K562 (cell line): ENCODE data around the gene SFPQ. TPM values are rescaled to one million over a fixed set of nuclear protein-coding genes. Genes with fewer than 3 reads are reported as not detected.

Source experiments
- ATAC-seq: fragments of 200-7000 bp; cut with Tn5 transposase; 3 replicates; pipeline ENCODE4 v1.9.1; 2020; ENCODE audit warnings: moderate library complexity
- BruUV-seq: library from RNA; stranded (reverse); fragments of 400-500 nt; replicated peaks from 2 replicates; lab custom pipeline; 2021; lab: Mats Ljungman, UMichigan
- CTCF ChIA-PET: fragments of 300-600 bp; formaldehyde crosslinking; extraction: SDS; loops from one replicate; lab custom pipeline; 2021; ENCODE audit warnings: low intra/inter-chr PET ratio; lab: Yijun Ruan, JAX
- POLR2A ChIA-PET: fragments of 300-600, 350-650 bp; sonication (Branson Sonifier 250); formaldehyde crosslinking; extraction: SDS; loops from one replicate; lab custom pipeline; 2021; ENCODE audit warnings: antibody characterized with exemption, inconsistent platforms; lab: Yijun Ruan, JAX
- DNase-seq, 4 experiments: peaks; one replicate each; pipeline versions ENCODE4 v3.0.0 to v3.0.0-alpha.2; 2011 to 2018; ENCODE audit warnings: low spot score in 3 of 4, mixed read lengths in 3 of 4; ENCODE audit errors: extremely low read depth in 1 of 4
- FAIRE-seq: peaks from 2 replicates; lab custom pipeline; 2011; peaks lifted over from hg19 to GRCh38; lab: Jason Lieb, UNC
- H2AFZ ChIP-seq: 2 replicates; pipeline ENCODE4 v1.6.0; 2011; ENCODE audit warnings: low read depth, low read length, control low read depth, inconsistent platforms
- H3K27ac ChIP-seq: fragments of 200-600 bp; 3 replicates; pipeline ENCODE4 v1.8.0; 2011; ENCODE audit warnings: low read depth, mild to moderate bottlenecking, control low read depth, inconsistent platforms, low read length, moderate library complexity, mixed read lengths; ENCODE audit errors: extremely low read depth
- H3K27me3 ChIP-seq, 2 experiments: fragments of 300-600 bp in 1 of 2; 2 replicates in 1 of 2; 3 replicates in 1 of 2; pipeline versions ENCODE4 v1.6.0 to v1.8.0; 2011; ENCODE audit warnings: inconsistent platforms in 2 of 2, low read length in 2 of 2, mild to moderate bottlenecking in 1 of 2, mixed read lengths in 1 of 2, moderate library complexity in 1 of 2; ENCODE audit not compliant: control insufficient read depth in 2 of 2, insufficient read depth in 2 of 2
- H3K36me3 ChIP-seq: fragments of 300-600 bp; 3 replicates; pipeline ENCODE4 v1.8.0; 2011; ENCODE audit warnings: mild to moderate bottlenecking, low read length, inconsistent platforms; ENCODE audit not compliant: control insufficient read depth, insufficient read depth
- H3K4me1 ChIP-seq, 2 experiments: fragments of 200-600 bp in 1 of 2; replicated peaks in 1 of 2; 2 replicates in 1 of 2; 3 replicates in 1 of 2; pipeline versions ENCODE4 v1.5.1 to v1.8.0; 2011; ENCODE audit warnings: inconsistent platforms in 2 of 2, low read length in 2 of 2, mild to moderate bottlenecking in 1 of 2, mixed read lengths in 1 of 2, moderate library complexity in 1 of 2; ENCODE audit not compliant: control insufficient read depth in 2 of 2, insufficient read depth in 2 of 2
- H3K4me2 ChIP-seq: 2 replicates; pipeline ENCODE4 v1.6.1; 2011; ENCODE audit warnings: low read length, control low read depth, inconsistent platforms, mixed read lengths; ENCODE audit not compliant: insufficient read depth
- H3K4me3 ChIP-seq: fragments of 200-600 bp; sonication (generic), shearing (Covaris generic); 2 replicates; pipeline ENCODE4 v1.5.1; 2016; ENCODE audit warnings: control low read depth, inconsistent platforms
- H3K79me2 ChIP-seq: fragments of 200-600 bp; 3 replicates; pipeline ENCODE4 v1.8.0; 2011; ENCODE audit warnings: low read length, inconsistent platforms; ENCODE audit not compliant: control insufficient read depth, insufficient read depth
- H3K9ac ChIP-seq, 2 experiments: 2 replicates each; pipeline versions ENCODE4 v1.6.0 to v1.6.1; 2011; ENCODE audit warnings: low read depth in 2 of 2, low read length in 2 of 2, control low read depth in 1 of 2, inconsistent platforms in 1 of 2, mild to moderate bottlenecking in 1 of 2, mixed read lengths in 1 of 2; ENCODE audit not compliant: insufficient read depth in 1 of 2
- H3K9me1 ChIP-seq: one replicate; pipeline ENCODE4 v1.6.0; 2011; ENCODE audit warnings: inconsistent platforms, mild to moderate bottlenecking, low read length, moderate library complexity; ENCODE audit not compliant: control insufficient read depth, insufficient read depth
- H3K9me3 ChIP-seq: replicated peaks from 2 replicates; pipeline ENCODE4 v1.5.1; 2011; ENCODE audit warnings: low read depth, low read length, inconsistent platforms; ENCODE audit not compliant: control insufficient read depth, insufficient read depth
- H4K20me1 ChIP-seq: replicated peaks from 2 replicates; pipeline ENCODE4 v1.6.1; 2011; ENCODE audit warnings: low read length, inconsistent platforms, mixed read lengths; ENCODE audit not compliant: control insufficient read depth, insufficient read depth
- CEBPG ChIP-seq, 3 experiments: fragments of 200-800 bp in 1 of 3; sonication (Bioruptor generic) in 1 of 3; sonication (generic) in 1 of 3; formaldehyde crosslinking in 1 of 3; IDR thresholded peaks in 2 of 3; conservative IDR thresholded peaks in 1 of 3; 2 replicates each; pipeline versions ENCODE4 v1.6.1 to v1.8.0; 2016 to 2022; ENCODE audit warnings: missing compliant biosample characterization in 2 of 3, missing genetic modification characterization in 2 of 3, mild to moderate bottlenecking in 1 of 3, missing genetic modification reagents in 1 of 3
- E2F4 ChIP-seq: sonication (generic); formaldehyde crosslinking; IDR thresholded peaks from 2 replicates; pipeline ENCODE4 v1.8.0; 2022; ENCODE audit warnings: mild to moderate bottlenecking, low read depth, missing genetic modification reagents
- FIP1L1 ChIP-seq: fragments of 200-400 bp; formaldehyde crosslinking; IDR thresholded peaks from 2 replicates; pipeline ENCODE4 v1.6.1; 2018; ENCODE audit warnings: mild to moderate bottlenecking, low read depth, low read length; ENCODE audit not compliant: poor library complexity, severe bottlenecking
- NUFIP1 ChIP-seq: fragments of 450-650 bp; IDR thresholded peaks from 2 replicates; pipeline ENCODE4 v1.6.1; 2018; ENCODE audit not compliant: partially characterized antibody
- SAP30 ChIP-seq: fragments of 200-600 bp; sonication (generic); IDR thresholded peaks from 2 replicates; pipeline ENCODE4 v1.6.1; 2012; ENCODE audit warnings: borderline replicate concordance, low read depth, mild to moderate bottlenecking, moderate library complexity, low read length, control low read depth, inconsistent platforms; ENCODE audit not compliant: insufficient read depth, poor library complexity, severe bottlenecking
- SNRNP70 ChIP-seq: fragments of 200-400 bp; formaldehyde crosslinking; optimal IDR thresholded peaks from 2 replicates; pipeline ENCODE3; 2017; ENCODE audit warnings: low read depth, low read length
- YBX1 ChIP-seq: fragments of 450-650 bp; IDR thresholded peaks from 2 replicates; pipeline ENCODE4 v1.7.1; 2016; ENCODE audit warnings: mild to moderate bottlenecking
- ZKSCAN1 ChIP-seq: fragments of 150-350 bp; IDR thresholded peaks from 2 replicates; pipeline ENCODE4 v1.6.1; 2016; ENCODE audit warnings: low read depth, low read length
- WGBS: fragments of 100-300 bp; shearing (Covaris generic); methylation state at CpG from one replicate; pipeline ENCODE4 v1.1.6; 2016; ENCODE audit warnings: low coverage, mixed read lengths; ENCODE audit not compliant: insufficient coverage; ENCODE audit errors: missing lambda C conversion rate; 5-methylcytosine and 5-hydroxymethylcytosine counted together
- in situ Hi-C: fragments of 300-500 bp; cut with MboI; formaldehyde crosslinking; loops from 4 replicates; pipeline ENCODE4 v1.15.0; 2018; ENCODE audit warnings: inconsistent platforms, mixed read lengths
- intact Hi-C: fragments of 100-400 bp; cut with micrococcal nuclease; formaldehyde crosslinking; loops from 2 replicates; pipeline ENCODE4 v1.14.2; 2022
- polyA plus RNA-seq, 8 experiments: library from polyadenylated mRNA; depleted of rRNA in 4 of 8; stranded (reverse) in 5 of 8; unstranded in 3 of 8; fragments of >200 nt; fragmentation: Nextera tagmentation in 2 of 8; fragmentation: Illumina TruSeq in 1 of 8; extraction: Ambion mirVana in 2 of 8; extraction: Trizol in 1 of 8; gene quantifications; 2 replicates each; pipeline versions ENCODE4 v1.2.1 to v1.2.3, GENCODE V29; 2011 to 2014; ENCODE audit warnings: inconsistent platforms in 1 of 8, missing spikeins in 1 of 8
- total RNA-seq, 7 experiments: library from RNA; depleted of rRNA in 6 of 7; stranded (reverse); fragments of >200 nt in 6 of 7; fragmentation: Illumina TruSeq in 2 of 7; extraction: Trizol in 2 of 7; gene quantifications; 2 replicates each; pipeline versions ENCODE4 v1.2.1 to v1.2.3, GENCODE V29; 2011 to 2021; ENCODE audit warnings: low replicate concordance in 1 of 7
- TF ChIP-seq, protein P1 (sequence below): fragments of 250-450 bp; sonication (Bioruptor Pico); IDR thresholded peaks from 2 replicates; pipeline ENCODE4 v1.8.0; 2022; ENCODE audit warnings: inconsistent platforms

Gene SFPQ
- total and polyA plus RNA-seq, 9 of the 15 experiments (the other 6 are each of a cell fraction or from before 2014, with no cell fraction given) = 69.7 to 562 (median 399) TPM

DNA sequence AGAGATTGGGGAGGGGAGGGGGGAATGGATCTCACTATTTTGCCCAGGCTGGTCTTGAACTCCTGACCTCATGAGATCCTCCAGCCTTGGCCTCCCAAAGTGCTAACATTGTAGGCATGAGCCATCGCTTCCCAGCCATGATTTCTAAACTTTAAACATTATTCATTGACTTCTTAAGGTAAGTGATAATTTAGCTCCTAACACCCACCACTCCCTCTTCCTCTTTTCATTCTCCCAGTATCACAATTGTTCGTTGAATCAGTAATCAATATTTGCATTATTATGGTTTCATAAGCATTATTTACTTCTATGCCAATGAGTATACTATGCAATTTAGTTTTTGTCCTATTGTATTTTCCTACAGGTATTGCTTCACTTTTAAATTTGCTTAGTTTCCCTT lies 33.6 kb upstream of the SFPQ start:
- H3K79me2 ChIP-seq = no peaks in the 10 kb centered on the region
- H4K20me1 ChIP-seq = no peaks in the 10 kb centered on the region
- H3K9me3 ChIP-seq = no peaks in the 10 kb centered on the region
- intact Hi-C loops = no loop called here
- TF ChIP-seq SAP30 = no peak
- no peak for TF ChIP-seq CEBPG (CRISPR knock-in tag; IDR thresholded peaks at IDR 0.05)
- peak; percentile 42 to 71; a peak in 3 of 4 replicates for TF ChIP-seq CEBPG (tag; conservative IDR thresholded peaks at IDR 0.05 in 1 of 2, IDR thresholded peaks at IDR 0.05 in 1 of 2)
- TF ChIP-seq YBX1 = no peak
- no peaks in the 10 kb centered on the region for H3K36me3 ChIP-seq
- no peaks in the 10 kb centered on the region for H3K27me3 ChIP-seq
- in situ Hi-C loops = no loop called here
- no peaks in the 10 kb centered on the region for H3K9me1 ChIP-seq
- peaks cover 0 to 8% of the 10 kb centered on the region in 2 experiments; a peak in 2 of 5 replicates for H3K4me1 ChIP-seq
- H2AFZ ChIP-seq = no peak overlapping the region
- no peak overlapping the region for H3K9ac ChIP-seq
- no peak overlapping the region for H3K4me2 ChIP-seq
- H3K27ac ChIP-seq = no peak overlapping the region
- ChIA-PET POLR2A (interaction anchor here (0.7 to 1.4 kb wide), 4 partner anchors 9 to 21 kb away, joined by 3 read pairs; no protein-coding TSS in a partner anchor), CTCF (no interaction called here)
- DNase-seq (no peak), ATAC-seq (no peak), FAIRE-seq (peak; percentile 46)
- WGBS = 27% methylated on average over 2 of the region's 2 CpGs
- BruUV-seq = no TSS peak
- H3K4me3 ChIP-seq = no peak overlapping the region

GRCh38 chr1:35223084-35223630 lies 30.2 kb upstream of the SFPQ start:
- 42% methylated on average over 4 of the region's 4 CpGs for WGBS
- FAIRE-seq = no peak
- CTCF ChIA-PET = no interaction called here
- TF ChIP-seq E2F4 (CRISPR knock-in tag) = no peak
- TF ChIP-seq ZKSCAN1 = no peak
- no peak for TF ChIP-seq NUFIP1
- TF ChIP-seq FIP1L1 = no peak
- TF ChIP-seq SNRNP70 = no peak
- TF ChIP-seq, protein P1, sequence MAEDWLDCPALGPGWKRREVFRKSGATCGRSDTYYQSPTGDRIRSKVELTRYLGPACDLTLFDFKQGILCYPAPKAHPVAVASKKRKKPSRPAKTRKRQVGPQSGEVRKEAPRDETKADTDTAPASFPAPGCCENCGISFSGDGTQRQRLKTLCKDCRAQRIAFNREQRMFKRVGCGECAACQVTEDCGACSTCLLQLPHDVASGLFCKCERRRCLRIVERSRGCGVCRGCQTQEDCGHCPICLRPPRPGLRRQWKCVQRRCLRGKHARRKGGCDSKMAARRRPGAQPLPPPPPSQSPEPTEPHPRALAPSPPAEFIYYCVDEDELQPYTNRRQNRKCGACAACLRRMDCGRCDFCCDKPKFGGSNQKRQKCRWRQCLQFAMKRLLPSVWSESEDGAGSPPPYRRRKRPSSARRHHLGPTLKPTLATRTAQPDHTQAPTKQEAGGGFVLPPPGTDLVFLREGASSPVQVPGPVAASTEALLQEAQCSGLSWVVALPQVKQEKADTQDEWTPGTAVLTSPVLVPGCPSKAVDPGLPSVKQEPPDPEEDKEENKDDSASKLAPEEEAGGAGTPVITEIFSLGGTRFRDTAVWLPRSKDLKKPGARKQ = no peak

More at GRCh38 chr1:35223084-35223630, 30.2 kb upstream of the SFPQ start:
- Histone ChIP-seq H3K9me3 (no peaks in the 10 kb centered on the region), H3K79me2 (no peaks in the 10 kb centered on the region), H3K36me3 (no peaks in the 10 kb centered on the region), H4K20me1 (no peaks in the 10 kb centered on the region), H3K4me2 (no peak overlapping the region), H3K4me1 (peaks cover 0 to 8% of the 10 kb centered on the region in 2 experiments; a peak in 3 of 5 replicates), H3K4me3 (no peak overlapping the region), H3K27me3 (no peaks in the 10 kb centered on the region), H3K27ac (no peak overlapping the region), H3K9ac (no peak overlapping the region), H2AFZ (no peak overlapping the region), H3K9me1 (no peaks in the 10 kb centered on the region)
- intact Hi-C loops = no loop called here
- ATAC-seq (no peak), DNase-seq (no peak)
- POLR2A ChIA-PET = interaction anchor here (0.7 to 1.3 kb wide), 5 partner anchors 9 to 45 kb away, joined by 3 to 5 read pairs (median 3); partner anchors contain the start of gene ZMYM4
- in situ Hi-C loops = no loop called here
- BruUV-seq = no TSS peak
